Tibial nerve (tissue), 4 donors: ENCODE data around the gene APP.

Experiments
- EP300 ChIP-seq, 2 donors: sonication (generic); formaldehyde crosslinking; IDR thresholded peaks; one replicate each; pipeline ENCODE4 v1.6.1; 2017; ENCODE audit warnings: antibody characterized with exemption in 2 of 2, mild to moderate bottlenecking in 1 of 2
- POLR2A ChIP-seq, 2 donors: fragments of 450-650 bp; IDR thresholded peaks; one replicate each; pipeline ENCODE4 v1.6.1; 2017; ENCODE audit warnings: antibody characterized with exemption in 2 of 2, mild to moderate bottlenecking in 2 of 2, moderate library complexity in 2 of 2
- TF ChIP-seq, protein P1 (sequence below), 5 experiments: fragments of 200-600 bp in 3 of 5; fragments of 450-650 bp in 2 of 5; sonication (generic) in 3 of 5; IDR thresholded peaks; one replicate each; pipeline ENCODE4 v1.5.1; 2016 to 2019; ENCODE audit warnings: antibody characterized with exemption in 5 of 5, mild to moderate bottlenecking in 3 of 5, moderate library complexity in 2 of 5

DNA sequence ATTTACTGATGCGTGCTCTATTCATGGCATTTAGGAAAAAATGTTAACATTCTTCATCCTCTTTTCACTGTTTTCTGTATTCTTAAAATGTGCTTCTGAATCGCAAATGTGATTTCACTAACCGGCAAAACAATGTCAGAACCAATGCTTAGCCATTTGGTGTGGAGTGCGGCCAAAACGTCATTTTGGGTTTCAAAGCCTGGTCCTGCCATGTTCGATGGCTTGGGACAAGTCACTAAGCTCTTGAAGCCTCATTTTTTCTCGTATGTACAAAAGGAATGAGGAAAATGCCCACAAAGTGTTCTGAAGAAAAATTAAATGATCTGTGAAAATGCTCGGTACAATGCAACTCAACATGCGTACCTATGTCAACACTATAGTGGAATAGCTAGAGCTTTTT, 175.3 kb downstream of the APP start:
- TF ChIP-seq EP300 (IDR thresholded peaks at IDR 0.05) (no peak), POLR2A (IDR thresholded peaks at IDR 0.05) (no peak)
- TF ChIP-seq, protein P1, sequence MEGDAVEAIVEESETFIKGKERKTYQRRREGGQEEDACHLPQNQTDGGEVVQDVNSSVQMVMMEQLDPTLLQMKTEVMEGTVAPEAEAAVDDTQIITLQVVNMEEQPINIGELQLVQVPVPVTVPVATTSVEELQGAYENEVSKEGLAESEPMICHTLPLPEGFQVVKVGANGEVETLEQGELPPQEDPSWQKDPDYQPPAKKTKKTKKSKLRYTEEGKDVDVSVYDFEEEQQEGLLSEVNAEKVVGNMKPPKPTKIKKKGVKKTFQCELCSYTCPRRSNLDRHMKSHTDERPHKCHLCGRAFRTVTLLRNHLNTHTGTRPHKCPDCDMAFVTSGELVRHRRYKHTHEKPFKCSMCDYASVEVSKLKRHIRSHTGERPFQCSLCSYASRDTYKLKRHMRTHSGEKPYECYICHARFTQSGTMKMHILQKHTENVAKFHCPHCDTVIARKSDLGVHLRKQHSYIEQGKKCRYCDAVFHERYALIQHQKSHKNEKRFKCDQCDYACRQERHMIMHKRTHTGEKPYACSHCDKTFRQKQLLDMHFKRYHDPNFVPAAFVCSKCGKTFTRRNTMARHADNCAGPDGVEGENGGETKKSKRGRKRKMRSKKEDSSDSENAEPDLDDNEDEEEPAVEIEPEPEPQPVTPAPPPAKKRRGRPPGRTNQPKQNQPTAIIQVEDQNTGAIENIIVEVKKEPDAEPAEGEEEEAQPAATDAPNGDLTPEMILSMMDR (IDR thresholded peaks at IDR 0.05) = no peak
